ENCODE results near the gene PIK3CA. TPM values are rescaled to one million over a fixed set of nuclear protein-coding genes. Genes with fewer than 3 reads are reported as not detected.

The PIK3CA gene
- total and polyA plus RNA-seq, 3 donors from 2014 or later, result 11.2 to 27.1 (median 20.8) TPM

DNA sequence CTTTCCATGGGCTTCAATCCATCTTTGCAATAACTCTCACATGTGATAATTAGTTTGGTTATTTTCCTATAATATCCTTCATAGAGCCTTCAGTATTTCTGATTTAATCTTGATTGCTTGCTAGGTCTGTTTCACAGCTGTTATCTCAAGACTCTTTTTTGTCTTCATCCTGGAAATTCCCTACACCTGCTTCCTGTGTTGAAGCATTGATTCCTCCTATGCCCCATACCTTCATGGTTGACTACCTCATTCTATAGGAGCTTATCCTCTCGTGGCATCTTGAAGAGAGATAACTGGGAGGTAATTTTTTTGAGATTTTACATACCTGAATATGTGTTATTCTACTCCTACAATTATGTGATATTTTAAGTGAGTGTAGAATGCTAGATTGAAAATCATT is 26.7 kb downstream of the PIK3CA start:
- H3K27me3 ChIP-seq, result no peaks in the 10 kb centered on the region
- intact Hi-C loops (cut with DNase I; ENCODE audit: low total_unique reads), result no loop called here
- no peak overlapping the region for H3K4me3 ChIP-seq
- H3K36me3 ChIP-seq (ENCODE audit: low read depth, missing control alignments), result no peaks in the 10 kb centered on the region
- no peak overlapping the region for H3K27ac ChIP-seq
- H3K9me3 ChIP-seq, result no peaks in the 10 kb centered on the region
- WGBS, 2 donors, result 76 to 81% methylated on average over 1 of the region's 1 CpG
- peaks cover 14% of the 10 kb centered on the region for H3K4me1 ChIP-seq
- TF ChIP-seq POLR2A (IDR thresholded peaks at IDR 0.05), result no peak
- TF ChIP-seq, protein P1, sequence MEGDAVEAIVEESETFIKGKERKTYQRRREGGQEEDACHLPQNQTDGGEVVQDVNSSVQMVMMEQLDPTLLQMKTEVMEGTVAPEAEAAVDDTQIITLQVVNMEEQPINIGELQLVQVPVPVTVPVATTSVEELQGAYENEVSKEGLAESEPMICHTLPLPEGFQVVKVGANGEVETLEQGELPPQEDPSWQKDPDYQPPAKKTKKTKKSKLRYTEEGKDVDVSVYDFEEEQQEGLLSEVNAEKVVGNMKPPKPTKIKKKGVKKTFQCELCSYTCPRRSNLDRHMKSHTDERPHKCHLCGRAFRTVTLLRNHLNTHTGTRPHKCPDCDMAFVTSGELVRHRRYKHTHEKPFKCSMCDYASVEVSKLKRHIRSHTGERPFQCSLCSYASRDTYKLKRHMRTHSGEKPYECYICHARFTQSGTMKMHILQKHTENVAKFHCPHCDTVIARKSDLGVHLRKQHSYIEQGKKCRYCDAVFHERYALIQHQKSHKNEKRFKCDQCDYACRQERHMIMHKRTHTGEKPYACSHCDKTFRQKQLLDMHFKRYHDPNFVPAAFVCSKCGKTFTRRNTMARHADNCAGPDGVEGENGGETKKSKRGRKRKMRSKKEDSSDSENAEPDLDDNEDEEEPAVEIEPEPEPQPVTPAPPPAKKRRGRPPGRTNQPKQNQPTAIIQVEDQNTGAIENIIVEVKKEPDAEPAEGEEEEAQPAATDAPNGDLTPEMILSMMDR (IDR thresholded peaks at IDR 0.05), result no peak
- no peak for DNase-seq

DNA sequence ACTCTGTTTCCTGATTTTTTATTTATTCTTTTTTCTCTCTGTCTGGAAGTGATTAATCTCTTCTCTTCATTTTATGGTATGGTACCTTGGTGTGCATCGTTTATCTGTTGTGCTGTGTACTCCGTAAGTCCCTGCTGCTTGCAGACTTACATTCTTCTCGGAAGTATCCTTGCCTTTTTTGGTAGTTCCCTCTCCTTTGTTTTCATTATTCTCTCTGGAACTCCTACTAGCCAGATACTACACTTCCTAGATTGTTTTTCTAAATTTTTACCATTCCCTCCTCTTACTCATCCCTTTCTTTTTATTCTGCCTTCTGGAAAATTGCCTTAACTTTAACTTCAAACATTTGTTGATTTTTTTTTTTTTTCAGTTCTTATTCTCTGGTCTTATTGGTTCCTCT is 27.2 kb downstream of the PIK3CA start:
- intact Hi-C loops (cut with DNase I; ENCODE audit: low total_unique reads), result no loop called here
- no peaks in the 10 kb centered on the region for H3K9me3 ChIP-seq
- no peak overlapping the region for H3K27ac ChIP-seq
- TF ChIP-seq POLR2A (IDR thresholded peaks at IDR 0.05), result no peak
- TF ChIP-seq, protein P1 (IDR thresholded peaks at IDR 0.05), result no peak
- no peaks in the 10 kb centered on the region for H3K27me3 ChIP-seq
- no peak for DNase-seq
- no peak overlapping the region for H3K4me3 ChIP-seq
- peaks cover 19% of the 10 kb centered on the region for H3K4me1 ChIP-seq
- WGBS, 2 donors, result 57 to 58% methylated on average over 3 of the region's 3 CpGs
- H3K36me3 ChIP-seq (ENCODE audit: low read depth, missing control alignments), result no peaks in the 10 kb centered on the region

DNA sequence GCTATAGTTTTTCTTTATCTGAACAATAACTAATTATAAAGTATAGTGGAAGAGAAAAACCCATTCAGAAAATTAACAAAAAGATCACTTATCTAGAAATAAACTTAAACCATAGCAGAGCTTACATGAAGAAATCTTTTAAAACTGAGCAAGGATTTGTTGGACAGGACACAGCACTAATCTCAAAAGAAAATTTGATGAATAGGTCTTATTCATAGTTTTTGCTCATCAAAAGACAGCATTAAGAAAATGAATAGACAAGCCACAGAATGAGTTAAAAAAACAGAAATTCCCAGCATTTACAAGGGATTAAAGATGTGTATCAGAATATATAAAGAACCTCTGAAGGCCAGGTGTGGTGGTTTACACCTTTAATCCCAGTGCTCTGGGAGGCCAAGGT is 29.5 kb downstream of the PIK3CA start:
- no peak for TF ChIP-seq POLR2A (IDR thresholded peaks at IDR 0.05)
- TF ChIP-seq, protein P1 (IDR thresholded peaks at IDR 0.05), result no peak
- Histone ChIP-seq H3K27ac (no peak overlapping the region), H3K4me3 (no peak overlapping the region), H3K36me3 (ENCODE audit: low read depth, missing control alignments) (no peaks in the 10 kb centered on the region), H3K4me1 (peaks cover 27% of the 10 kb centered on the region), H3K9me3 (no peaks in the 10 kb centered on the region), H3K27me3 (no peaks in the 10 kb centered on the region)
- no peak for DNase-seq
- intact Hi-C loops (cut with DNase I; ENCODE audit: low total_unique reads), result no loop called here

DNA sequence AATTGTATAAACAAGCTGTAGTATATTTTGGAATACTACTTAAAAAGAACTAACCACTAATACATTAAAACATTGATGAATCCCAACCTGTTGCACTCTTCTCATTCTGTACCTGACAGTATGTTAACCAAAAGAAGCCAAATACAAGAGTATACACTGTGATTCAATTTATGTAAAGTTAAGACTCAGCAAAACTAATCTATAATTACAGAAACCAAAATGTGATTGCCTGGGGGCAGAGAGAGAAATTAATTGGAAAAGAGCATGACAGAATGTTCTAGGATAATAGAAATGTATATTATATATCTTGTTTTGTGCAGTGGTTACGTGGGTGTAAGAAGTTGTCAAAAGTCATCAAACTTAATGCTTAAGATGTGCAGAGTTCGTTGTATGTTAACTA is 31.1 kb downstream of the PIK3CA start:
- H3K27me3 ChIP-seq, result no peaks in the 10 kb centered on the region
- WGBS, 2 donors, result 62 to 66% methylated on average over 2 of the region's 2 CpGs
- no peak overlapping the region for H3K4me3 ChIP-seq
- no peak for TF ChIP-seq POLR2A (IDR thresholded peaks at IDR 0.05)
- peak overlapping the region in 1 of 2 donors; percentile 84 for H3K27ac ChIP-seq
- H3K36me3 ChIP-seq (ENCODE audit: low read depth, missing control alignments), result no peaks in the 10 kb centered on the region
- intact Hi-C loops (cut with DNase I; ENCODE audit: low total_unique reads), result no loop called here
- H3K4me1 ChIP-seq, result peaks cover 35% of the 10 kb centered on the region
- DNase-seq, result no peak
- H3K9me3 ChIP-seq, result no peaks in the 10 kb centered on the region

DNA sequence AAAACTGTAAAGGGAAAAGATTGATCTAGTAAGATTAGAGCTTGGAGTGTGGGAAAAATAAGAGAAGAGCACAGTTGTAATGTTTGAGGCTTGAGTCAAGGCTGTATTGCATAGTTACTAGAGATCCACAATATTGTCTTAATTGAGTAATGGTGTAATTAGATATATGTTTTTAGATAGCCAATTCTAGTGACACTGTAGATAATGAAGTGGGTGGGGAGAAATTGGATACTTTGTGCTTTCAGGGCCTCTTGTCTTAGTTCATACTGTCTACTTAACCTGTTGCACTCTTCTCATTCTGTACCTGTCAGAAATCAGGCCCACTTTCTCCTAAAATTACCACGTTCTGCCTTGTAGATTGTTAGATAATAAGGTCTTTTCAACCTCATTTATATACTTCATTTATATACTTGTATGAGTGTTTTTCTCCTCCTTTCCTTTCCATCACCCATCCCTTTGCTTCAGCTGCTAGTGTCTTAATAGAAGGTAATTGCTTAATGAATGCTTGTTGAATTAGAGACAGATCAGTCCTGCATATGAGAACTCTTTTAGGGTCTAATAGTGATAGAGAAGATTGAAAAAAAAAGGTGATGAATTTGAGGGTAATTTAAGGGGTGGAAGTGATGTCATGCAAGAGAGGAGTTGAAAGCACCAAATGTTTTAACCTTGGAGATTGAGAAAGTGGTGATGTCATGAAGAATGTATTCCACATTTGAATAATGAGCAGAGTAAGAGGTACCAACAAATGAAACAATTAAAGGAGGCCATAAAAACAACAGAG is 32.0 kb downstream of the PIK3CA start:
- WGBS, 2 donors, result 38 to 42% methylated on average over 1 of the region's 1 CpG
- no peaks in the 10 kb centered on the region for H3K27me3 ChIP-seq
- TF ChIP-seq POLR2A (IDR thresholded peaks at IDR 0.05), result no peak
- TF ChIP-seq, protein P1 (IDR thresholded peaks at IDR 0.05), result no peak
- no peak overlapping the region for H3K4me3 ChIP-seq
- no peak for DNase-seq
- H3K36me3 ChIP-seq (ENCODE audit: low read depth, missing control alignments), result no peaks in the 10 kb centered on the region
- no peaks in the 10 kb centered on the region for H3K9me3 ChIP-seq
- H3K4me1 ChIP-seq, result peaks cover 37% of the 10 kb centered on the region
- intact Hi-C loops (cut with DNase I; ENCODE audit: low total_unique reads), result no loop called here
- peak overlapping the region; percentile 61 to 84 for H3K27ac ChIP-seq

Measured in testis (tissue), 3 donors.